Measurements from ENCODE around the gene ZMYND8.

Gene ZMYND8

DNA sequence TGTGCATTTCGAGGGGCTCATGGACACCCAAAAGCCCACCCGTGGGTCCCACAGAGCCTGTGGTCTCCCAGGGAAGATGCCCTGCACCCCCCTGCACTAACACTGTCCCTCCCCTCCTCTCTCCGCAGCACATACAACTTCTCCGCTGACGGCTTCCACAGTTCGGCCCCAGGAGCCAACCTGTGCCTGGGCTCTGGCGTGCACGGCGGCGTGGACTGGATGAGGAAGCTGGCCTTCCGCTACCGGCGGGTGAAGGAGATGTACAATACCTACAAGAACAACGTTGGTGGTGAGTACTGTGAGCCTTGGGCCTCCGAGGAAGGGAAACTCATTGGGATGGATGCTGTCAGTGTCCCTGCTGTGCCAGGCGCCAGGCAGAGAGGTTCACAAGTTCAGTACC, 183.9 kb downstream of the ZMYND8 start:
- H2AFZ ChIP-seq (ENCODE audit: low read depth, low read length) = no peak overlapping the region
- no peak for ATAC-seq (ENCODE audit: insufficient read depth, low read depth)
- TF ChIP-seq CTCF (IDR thresholded peaks at IDR 0.05; ENCODE audit: borderline replicate concordance, extremely low read depth, low read length, poor library complexity, severe bottlenecking) (no peak), EZH2 (IDR thresholded peaks at IDR 0.05; ENCODE audit: borderline replicate concordance, low read depth, low read length, severe bottlenecking) (no peak)

GRCh38 chr20:47167846-47168245, 188.7 kb downstream of the ZMYND8 start:
- TF ChIP-seq CTCF (IDR thresholded peaks at IDR 0.05; ENCODE audit: borderline replicate concordance, extremely low read depth, low read length, poor library complexity, severe bottlenecking) (no peak), EZH2 (IDR thresholded peaks at IDR 0.05; ENCODE audit: borderline replicate concordance, low read depth, low read length, severe bottlenecking) (no peak)
- ATAC-seq (ENCODE audit: insufficient read depth, low read depth) (no peak), DNase-seq (no peak)
- Histone ChIP-seq H4K20me1 (ENCODE audit: insufficient read depth, low read length) (peaks cover 6% of the 10 kb centered on the region; the same call in 1 of the 2 replicates), H3K4me3 (ENCODE audit: low read depth in 1 of 2, low read length in 2 of 2) (no peak overlapping the region), H2AFZ (ENCODE audit: low read depth, low read length) (no peak overlapping the region), H3K36me3 (ENCODE audit: insufficient read depth, low read length) (no peaks in the 10 kb centered on the region), H3K27ac (ENCODE audit: low read length) (no peak overlapping the region), H3K4me1 (ENCODE audit: insufficient read depth, low read length) (no peaks in the 10 kb centered on the region), H3K9me3 (ENCODE audit: insufficient read depth, low read length, severe bottlenecking) (no peaks in the 10 kb centered on the region), H3K27me3 (ENCODE audit: insufficient read depth, low read length, poor library complexity) (peaks cover 3% of the 10 kb centered on the region), H3K4me2 (ENCODE audit: insufficient read depth, low read length) (no peak overlapping the region), H3K9ac (ENCODE audit: low read depth, low read length) (no peak overlapping the region), H3K79me2 (ENCODE audit: insufficient read depth, low read length) (no peaks in the 10 kb centered on the region)

More for the DNA sequence above, 183.9 kb downstream of the ZMYND8 start:
- H3K4me3 ChIP-seq (ENCODE audit: low read depth in 1 of 2, low read length in 2 of 2) = no peak overlapping the region
- no peaks in the 10 kb centered on the region for H3K79me2 ChIP-seq (ENCODE audit: insufficient read depth, low read length)
- no peak overlapping the region for H3K9ac ChIP-seq (ENCODE audit: low read depth, low read length)
- no peaks in the 10 kb centered on the region for H3K36me3 ChIP-seq (ENCODE audit: insufficient read depth, low read length)
- H3K4me2 ChIP-seq (ENCODE audit: insufficient read depth, low read length) = no peak overlapping the region
- no peak overlapping the region for H3K27ac ChIP-seq (ENCODE audit: low read length)
- H3K27me3 ChIP-seq (ENCODE audit: insufficient read depth, low read length, poor library complexity) = peaks cover 2% of the 10 kb centered on the region
- no peaks in the 10 kb centered on the region for H4K20me1 ChIP-seq (ENCODE audit: insufficient read depth, low read length)
- no peak for DNase-seq
- no peaks in the 10 kb centered on the region for H3K9me3 ChIP-seq (ENCODE audit: insufficient read depth, low read length, severe bottlenecking)
- H3K4me1 ChIP-seq (ENCODE audit: insufficient read depth, low read length) = no peaks in the 10 kb centered on the region

GRCh38 chr20:47165376-47165865, 191.1 kb downstream of the ZMYND8 start:
- Histone ChIP-seq H3K4me2 (ENCODE audit: insufficient read depth, low read length) (no peak overlapping the region), H3K4me1 (ENCODE audit: insufficient read depth, low read length) (no peaks in the 10 kb centered on the region), H3K9ac (ENCODE audit: low read depth, low read length) (no peak overlapping the region), H2AFZ (ENCODE audit: low read depth, low read length) (no peak overlapping the region), H3K36me3 (ENCODE audit: insufficient read depth, low read length) (no peaks in the 10 kb centered on the region), H4K20me1 (ENCODE audit: insufficient read depth, low read length) (peaks cover 6% of the 10 kb centered on the region; the same call in 1 of the 2 replicates), H3K9me3 (ENCODE audit: insufficient read depth, low read length, severe bottlenecking) (no peaks in the 10 kb centered on the region), H3K27ac (ENCODE audit: low read length) (no peak overlapping the region), H3K79me2 (ENCODE audit: insufficient read depth, low read length) (no peaks in the 10 kb centered on the region), H3K4me3 (ENCODE audit: low read depth in 1 of 2, low read length in 2 of 2) (no peak overlapping the region), H3K27me3 (ENCODE audit: insufficient read depth, low read length, poor library complexity) (peaks cover 8% of the 10 kb centered on the region)
- DNase-seq (no peak), ATAC-seq (ENCODE audit: insufficient read depth, low read depth) (no peak)
- no peak for TF ChIP-seq EZH2 (IDR thresholded peaks at IDR 0.05; ENCODE audit: borderline replicate concordance, low read depth, low read length, severe bottlenecking)
- no peak for TF ChIP-seq CTCF (IDR thresholded peaks at IDR 0.05; ENCODE audit: borderline replicate concordance, extremely low read depth, low read length, poor library complexity, severe bottlenecking)

Data from DND-41 (cell line).